Stimulated activated CD8-positive, alpha-beta memory T cell treated with anti-CD3 and anti-CD28 coated beads, Interleukin-7, amount 100 ng/mL, for 4 hours (primary cell): ENCODE data around the gene DLG4.

ENCODE experiments used
- DNase-seq, 2 donors: peaks; one replicate each; pipeline ENCODE4 v3.0.0-alpha.2; 2020; ENCODE audit warnings: low read depth in 2 of 2

Gene DLG4

DNA sequence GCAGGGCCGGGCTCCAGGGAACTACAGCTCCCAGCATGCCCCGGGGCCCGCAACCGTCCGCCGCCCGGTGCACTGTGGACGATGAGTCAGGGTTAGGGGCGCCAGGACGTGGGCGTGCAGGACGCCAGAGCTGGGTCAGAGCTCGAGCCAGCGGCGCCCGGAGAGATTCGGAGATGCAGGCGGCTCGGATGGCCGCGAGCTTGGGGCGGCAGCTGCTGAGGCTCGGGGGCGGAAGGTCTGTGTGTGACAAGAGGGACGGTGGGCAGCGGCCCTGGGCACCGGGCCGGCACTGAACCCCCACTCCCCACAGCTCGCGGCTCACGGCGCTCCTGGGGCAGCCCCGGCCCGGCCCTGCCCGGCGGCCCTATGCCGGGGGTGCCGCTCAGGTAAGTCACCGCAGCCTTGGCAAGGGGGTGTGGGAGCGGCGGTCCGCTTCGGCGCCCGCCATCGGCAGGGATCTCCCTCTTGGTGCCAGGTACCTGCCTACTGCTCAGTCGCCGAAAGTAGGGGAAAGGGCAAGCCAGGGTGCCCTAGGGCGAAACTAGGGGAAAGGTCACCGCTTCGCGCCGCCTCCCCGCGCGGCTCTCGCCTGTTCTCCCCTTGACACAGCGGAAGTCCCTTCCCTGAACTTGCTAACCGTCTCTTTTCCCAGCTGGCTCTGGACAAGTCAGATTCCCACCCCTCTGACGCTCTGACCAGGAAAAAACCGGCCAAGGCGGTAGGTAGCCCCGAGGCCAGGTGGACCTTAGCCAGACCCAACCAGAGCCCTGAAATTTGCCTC is at the start of gene DLG4, which contains the start of gene ACADVL:
TSS of gene DLG4 (minus strand) at position 25 of the 781 bp plus-strand sequence.
TSS of gene ACADVL (plus strand) at position 127 of the 781 bp plus-strand sequence. CDS start at position 174, 47 bp downstream.
- peak; percentile 49 to 78 for DNase-seq

DNA sequence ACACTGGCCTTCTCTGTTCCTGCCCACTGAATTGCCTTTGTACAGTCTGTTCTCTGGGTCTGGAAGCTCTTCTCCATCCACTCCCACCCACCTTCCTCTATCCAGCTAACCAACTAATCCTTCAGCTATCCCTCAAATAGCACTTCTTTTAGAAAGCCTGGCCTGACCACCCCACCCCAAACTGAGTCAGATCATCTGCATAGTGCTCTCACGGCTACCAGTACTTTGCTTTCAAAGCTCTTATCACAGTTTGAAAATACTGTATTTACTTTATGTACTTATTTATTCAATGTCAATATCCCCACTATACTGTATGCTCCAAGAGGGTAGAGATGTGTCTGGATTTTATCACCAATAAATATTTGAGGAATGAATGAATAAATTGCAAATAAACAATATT is 47.1 kb upstream of the DLG4 start:
- DNase-seq: no peak

DNA sequence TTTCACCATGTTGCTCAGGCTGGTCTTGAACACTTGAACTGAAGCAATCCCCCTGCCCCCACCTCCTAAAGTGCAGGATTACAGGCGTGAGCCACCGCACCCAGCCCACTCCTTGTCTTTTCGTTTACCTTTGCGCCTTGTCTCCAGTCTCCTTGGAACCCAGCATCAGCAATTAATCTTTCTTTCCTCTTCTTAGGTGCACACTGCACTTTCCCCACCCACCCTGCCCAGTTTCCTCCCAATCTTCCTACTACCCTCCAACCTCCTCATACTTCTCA is 44.1 kb upstream of the DLG4 start:
- DNase-seq: no peak

DNA sequence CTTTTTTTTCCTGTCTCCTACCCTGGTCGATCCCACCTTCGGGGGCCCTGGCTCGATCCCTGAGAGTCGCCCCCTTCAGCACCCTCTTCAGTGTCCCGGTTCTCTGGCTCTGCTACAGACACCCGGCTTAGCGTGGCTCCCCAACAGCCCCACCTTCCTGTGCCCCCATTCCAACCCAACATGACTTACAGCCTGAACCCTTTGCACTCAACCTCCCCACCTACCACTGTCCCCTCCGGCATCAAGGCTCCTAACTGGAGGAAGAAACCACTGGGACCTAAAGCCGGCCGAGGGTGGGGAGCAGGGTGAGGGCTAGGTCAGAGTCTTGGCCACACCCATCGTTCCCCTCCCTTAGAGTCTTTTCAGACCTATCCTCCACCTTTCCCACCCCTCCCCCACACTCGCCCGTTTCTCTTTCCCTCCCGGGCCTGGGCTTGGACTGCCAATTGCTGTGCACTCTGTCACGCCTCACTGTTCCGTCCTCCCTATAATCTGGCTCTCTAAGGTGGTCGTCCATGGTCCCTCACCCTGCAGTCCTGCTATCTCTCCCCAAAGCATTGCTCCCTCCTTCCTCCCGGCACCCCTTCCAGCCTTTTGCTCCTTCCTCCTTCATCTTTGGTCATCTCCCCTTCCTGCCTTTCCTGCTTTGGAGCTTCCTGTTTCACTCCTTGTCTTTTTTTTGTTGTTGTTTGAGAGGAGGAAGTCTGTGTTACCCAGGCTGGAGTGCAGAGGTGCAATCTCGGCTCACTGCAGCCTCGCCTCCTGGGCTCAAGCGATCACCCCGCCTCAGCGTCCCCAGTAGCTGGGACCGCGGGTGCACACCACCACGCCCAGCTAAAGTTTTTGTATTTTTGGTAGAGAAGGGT is 43.5 kb upstream of the DLG4 start:
- no peak for DNase-seq

DNA sequence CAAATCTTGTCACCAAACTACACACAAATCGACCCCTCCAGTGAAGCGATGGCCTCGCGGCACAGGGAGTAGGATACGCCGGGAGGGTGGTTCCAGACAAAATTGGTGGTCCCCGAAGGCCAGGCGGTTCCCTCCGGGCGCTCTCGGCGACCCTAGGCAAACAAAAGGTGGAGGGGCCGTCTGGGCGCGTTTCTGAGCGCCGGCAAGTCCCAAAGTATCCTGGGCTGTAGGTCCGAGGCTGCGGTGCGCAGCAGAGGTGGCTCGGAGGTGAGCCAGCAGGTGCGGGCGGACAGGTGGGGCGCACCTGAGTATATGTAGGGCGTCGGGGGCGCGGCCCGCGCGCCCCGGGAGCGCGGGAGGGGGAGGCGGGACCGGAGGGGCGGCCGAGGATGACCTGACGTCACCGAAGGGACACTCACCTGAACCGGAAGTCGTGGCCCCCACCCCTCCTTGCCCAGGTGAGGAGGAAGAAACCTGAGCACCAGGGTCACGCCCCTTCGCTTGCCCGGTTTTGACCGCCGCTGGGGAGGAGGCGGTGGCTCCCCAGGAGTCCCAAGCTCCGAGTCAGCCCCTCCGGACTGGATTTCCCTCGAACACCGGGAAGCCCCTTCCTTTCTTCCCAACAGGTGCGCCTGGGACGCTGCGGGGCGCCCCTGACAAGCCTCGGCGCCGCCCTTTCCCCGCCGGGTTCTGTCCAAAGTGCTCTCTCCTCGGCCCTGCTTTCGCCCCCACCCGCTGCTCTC is 42.7 kb upstream of the DLG4 start, which contains the start of gene CLDN7:
TSS of gene CLDN7 (minus strand) at position 287 of the 743 bp plus-strand sequence. CDS start 435 bp downstream, outside the sequence.
- no peak for DNase-seq

DNA sequence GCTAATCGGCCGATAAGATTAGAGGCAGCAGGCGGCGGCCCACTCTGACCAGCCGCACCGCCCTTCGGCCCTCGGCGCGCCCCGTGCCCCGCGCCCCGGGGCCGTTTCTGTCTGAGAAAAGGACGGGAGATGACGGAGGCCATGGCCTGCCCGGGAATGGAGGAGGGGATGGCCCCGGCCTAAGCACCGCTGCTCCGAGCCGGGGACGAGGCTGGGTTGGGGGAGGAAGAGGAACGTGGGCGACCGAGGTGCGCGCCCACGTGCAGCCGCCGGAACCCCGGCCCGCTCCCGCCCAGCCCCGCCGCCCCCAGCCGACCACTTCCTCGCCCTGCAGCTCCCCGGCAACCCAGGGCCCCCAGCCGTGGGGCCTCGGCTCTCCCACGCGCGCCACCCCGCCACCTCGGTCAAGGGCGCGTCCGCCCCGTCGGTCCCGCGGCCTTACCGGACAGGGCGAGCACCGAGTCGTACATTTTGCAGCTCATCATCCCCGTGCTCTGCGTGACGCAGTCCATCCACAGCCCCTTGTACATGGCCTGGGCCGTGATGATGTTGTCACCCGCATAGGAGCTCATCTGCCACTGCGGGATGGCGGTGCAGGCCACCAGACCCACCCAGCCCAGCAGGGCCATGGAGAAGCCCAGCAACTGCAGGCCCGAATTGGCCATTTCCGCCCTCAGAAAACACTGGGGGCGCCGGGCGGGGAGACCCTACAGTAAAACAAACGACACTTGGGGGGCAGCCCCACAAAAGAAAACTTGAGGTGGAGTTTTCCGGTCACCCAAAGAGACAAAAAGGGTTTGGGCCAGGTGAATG is 41.9 kb upstream of the DLG4 start:
- peak in 1 of 2 donors; percentile 62 for DNase-seq

DNA sequence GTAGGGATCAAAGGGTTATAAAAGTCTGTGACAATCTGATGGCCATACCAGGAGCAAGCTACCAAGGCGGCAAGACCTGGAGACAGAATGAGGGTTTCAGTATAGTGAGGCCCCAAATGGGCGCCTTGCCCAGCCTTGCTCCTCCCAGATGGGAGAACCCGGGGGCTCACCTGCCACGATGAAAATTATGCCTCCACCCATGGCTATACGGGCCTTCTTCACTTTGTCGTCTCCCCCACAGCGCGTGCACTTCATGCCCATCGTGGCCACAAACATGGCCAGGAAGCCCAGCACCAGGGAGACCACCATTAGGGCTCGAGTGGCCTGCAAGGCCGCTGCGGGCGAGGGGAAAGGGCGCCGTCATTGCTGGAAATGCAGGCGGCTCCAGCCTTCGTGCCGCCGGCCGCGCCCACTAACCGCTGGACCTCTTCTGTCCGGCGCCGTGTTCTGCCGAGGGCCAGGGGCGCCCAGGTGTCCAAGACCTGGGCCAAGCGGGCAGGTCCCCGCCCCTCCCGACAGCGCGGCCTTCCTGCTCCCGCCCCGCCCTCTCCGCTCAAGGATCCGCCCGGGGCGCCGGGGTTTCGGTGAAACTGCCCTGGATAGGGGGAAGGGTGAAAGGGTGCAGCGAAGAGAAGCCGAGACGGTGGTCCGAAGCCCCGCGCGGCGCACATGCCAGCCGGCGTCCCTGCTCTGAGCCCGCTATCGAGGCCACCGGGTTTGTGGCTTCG is 41.2 kb upstream of the DLG4 start:
- peak in 1 of 2 donors; percentile 29 for DNase-seq

DNA sequence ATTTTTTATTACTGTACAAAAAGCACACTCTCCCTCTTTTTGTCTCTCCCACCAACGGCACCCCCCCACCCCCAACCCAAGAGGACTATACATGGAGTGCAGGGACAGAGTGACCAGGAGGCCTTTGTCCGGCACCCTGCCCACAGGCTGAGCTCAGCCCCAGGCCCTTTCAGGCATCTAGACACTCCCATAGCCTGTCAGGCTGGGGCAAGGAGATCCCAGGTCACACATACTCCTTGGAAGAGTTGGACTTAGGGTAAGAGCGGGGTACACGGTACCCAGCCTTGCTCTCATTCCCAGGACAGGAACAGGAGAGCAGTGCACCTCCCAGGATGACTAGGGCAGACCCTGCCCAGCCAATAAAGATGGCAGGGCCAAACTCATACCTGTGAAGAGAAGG is 40.5 kb upstream of the DLG4 start:
- no peak for DNase-seq

DNA sequence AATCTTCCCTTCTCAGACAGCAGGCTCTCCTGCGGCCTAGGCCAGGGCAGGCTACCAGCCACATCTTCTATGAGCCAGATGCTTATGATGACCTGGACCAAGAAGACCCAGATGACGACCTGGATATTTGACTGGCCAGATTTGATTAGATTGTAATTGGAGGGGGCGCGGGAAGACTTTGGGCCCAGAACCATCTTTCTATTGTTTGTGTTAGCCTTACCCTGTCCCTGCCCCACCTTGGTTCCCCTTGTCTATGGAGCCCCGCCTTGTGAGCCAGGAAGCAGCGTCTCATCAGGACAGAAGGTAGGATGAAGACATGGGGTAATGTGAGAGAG is 39.9 kb upstream of the DLG4 start:
- DNase-seq: no peak

DNA sequence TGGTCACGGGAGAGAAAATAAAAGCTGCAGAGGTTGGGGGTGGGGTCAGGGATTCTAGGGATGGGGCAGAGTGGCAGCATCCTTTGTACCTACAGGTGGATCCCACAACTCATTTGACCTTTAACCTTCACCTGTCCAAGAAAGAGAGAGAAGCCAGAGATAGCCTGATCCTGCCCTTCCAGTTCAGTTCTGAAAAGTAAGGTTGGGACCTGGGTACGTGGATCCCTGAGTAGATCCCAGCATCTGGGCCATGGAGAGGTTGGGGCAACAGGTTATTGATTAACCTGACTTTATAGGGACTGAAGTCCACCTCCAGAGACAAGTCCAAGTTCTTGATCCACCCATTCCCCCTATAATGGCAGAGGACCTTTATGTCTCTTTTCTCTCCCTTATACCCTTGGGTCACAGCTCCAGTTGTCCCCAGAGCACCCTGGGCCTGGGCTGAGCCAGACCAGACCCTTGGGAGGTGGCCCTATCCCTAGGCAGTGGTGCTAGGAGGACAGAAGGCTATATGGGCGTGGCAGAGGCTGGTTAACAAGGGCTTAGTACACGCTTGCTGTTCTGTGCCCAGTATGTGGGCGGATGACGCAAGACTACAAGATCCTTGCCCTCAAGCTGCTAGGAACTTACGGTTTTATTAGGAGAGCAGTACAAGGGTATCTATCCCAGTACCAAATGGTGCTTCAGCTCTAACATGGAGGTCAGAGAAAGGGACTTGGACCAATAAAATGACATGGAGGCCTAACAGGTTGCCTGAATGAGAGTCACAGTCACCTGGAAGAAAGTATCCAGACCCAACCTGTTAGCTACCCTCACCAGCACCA is 39.3 kb upstream of the DLG4 start:
- no peak for DNase-seq

DNA sequence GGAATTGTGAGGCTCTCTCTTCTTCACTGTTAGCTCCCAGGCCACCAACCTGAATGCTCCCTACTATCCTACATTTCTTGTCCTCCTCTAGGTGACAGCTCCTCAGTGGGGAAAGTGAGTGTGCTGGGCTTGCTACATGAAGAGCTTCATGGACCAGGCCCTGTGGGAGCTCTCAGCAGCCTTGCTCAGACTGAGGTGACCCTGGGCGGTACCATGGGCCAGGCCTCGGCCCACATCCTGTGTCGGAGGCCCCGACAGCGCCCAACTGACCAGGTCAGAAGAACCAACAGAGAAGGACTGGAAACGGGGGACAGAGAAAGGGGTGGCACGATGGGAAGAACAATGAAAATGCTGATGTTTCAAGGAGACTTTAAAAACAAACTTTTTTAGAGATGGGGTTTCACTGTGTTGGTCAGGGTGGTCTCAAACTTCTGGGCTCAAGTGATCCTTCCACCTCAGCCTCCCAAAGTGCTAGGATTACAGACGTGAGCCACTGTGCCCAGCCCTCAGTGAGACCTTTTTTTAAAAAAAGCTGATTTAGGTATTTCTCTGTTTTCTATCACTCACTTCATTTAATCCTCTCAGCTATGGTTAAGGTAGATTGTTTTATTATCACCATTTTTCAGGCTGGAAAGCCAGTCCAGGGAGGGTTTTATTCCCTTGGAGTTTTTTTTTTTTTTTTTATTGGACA is 37.3 kb upstream of the DLG4 start:
- DNase-seq: no peak

DNA sequence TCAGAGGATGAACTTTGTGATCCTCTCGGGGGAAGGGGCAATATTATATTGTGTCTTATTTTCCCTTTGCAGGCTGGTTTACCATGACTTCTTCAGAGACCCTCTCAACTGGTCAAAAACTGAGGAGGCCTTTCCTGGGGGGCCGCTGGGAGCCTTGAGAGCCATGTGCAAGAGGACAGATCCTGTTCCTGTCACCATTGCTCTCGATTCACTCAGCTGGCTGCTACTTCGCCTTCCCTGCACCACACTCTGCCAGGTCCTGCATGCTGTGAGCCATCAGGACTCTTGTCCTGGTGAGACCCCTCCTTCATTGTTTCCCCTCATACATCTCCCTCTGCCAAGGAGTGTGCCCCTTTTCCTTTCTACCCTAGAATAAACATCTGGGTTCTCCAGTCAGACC is 34.9 kb upstream of the DLG4 start:
- DNase-seq: no peak

DNA sequence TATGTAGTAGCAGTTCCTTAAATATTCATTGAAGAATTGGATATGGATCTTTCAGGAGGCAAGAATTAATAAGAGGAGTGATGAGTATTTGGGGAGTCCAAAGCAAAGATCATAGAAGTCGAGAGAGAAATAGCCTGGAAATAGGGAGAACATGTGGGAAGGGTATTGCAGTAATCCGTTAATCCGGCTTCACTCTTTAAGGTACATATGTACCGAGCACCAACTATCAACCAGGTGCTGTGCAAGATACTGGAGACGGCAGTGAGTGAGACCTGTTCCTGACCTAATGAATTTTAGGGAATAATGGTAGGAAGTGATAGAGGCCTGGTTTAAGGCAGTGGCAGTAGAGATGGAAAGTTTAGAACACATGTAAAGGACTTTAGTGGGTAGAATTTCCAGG is 33.4 kb upstream of the DLG4 start:
- DNase-seq: no peak

DNA sequence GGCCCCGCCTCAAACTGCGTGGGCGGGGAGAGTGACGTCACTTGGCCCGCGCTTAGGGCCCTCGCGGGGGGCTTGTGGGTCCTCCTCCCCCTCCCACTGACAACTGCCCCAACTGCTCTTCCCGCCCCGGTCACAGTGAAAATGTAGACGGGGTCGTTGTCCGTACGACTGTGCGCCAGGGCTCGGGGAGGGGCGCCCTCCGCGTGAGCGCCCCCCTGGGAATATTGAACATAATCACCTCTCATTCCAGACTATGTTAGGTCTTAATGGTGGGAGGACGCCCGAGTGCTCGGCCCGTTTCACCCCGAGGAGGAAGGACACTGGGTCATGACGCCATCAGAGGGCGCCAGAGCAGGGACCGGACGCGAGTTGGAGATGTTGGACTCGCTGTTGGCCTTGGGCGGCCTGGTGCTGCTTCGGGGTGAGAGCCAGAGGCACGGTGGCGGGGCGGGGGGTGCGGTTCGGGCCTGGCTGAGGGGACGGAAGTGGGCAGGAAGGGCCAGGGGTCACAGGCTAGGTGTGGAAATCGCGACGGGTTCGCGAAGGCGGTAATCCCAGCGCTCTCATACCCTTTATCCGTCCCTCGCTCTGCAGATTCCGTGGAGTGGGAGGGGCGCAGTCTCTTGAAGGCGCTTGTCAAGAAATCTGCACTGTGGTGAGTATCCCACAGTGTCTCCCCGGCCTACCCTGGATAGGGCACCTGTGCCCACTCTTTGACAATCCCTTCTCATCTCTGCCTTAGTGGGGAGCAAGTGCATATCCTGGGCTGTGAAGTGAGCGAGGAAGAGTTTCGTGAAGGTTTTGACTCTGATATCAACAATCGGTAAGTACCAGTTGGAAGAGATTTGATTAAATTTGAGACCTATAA is 32.8 kb upstream of the DLG4 start, which contains the start of gene ELP5:
TSS of gene ELP5 (plus strand) at position 40 of the 868 bp plus-strand sequence. CDS start at position 376, 336 bp downstream.
- DNase-seq: peak; percentile 79 to 80

DNA sequence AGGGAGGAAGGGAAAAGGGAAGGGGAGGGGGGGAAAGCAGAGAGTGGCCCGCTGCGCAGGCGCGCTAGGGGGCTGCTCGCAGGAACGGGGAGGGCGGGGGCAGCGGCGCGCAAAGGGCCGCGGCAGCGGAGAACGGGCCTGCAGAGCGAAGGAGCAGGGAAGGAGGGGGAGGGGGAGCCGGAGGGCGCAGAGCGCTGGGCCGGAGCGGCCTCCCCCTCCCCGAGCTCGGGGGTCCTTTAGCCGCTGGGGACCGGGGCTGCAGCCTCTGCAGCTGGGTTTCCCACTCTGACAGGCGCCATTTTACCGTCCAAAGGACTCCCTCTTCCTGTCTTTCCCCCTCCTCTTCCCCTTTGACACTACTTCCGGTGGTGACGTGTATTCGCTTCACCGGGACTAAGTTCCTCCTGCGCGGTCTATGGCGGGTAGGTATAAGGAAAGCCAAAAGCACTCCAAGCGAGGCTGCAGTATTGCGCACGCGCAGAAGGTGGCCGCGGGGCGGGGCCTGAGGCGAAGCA is 32.1 kb upstream of the DLG4 start, which contains the start of gene CTDNEP1:
TSS of gene CTDNEP1 (minus strand) at position 74 of the 515 bp plus-strand sequence. CDS start 438 bp downstream, outside the sequence.
- DNase-seq: peak; percentile 97 to 99

DNA sequence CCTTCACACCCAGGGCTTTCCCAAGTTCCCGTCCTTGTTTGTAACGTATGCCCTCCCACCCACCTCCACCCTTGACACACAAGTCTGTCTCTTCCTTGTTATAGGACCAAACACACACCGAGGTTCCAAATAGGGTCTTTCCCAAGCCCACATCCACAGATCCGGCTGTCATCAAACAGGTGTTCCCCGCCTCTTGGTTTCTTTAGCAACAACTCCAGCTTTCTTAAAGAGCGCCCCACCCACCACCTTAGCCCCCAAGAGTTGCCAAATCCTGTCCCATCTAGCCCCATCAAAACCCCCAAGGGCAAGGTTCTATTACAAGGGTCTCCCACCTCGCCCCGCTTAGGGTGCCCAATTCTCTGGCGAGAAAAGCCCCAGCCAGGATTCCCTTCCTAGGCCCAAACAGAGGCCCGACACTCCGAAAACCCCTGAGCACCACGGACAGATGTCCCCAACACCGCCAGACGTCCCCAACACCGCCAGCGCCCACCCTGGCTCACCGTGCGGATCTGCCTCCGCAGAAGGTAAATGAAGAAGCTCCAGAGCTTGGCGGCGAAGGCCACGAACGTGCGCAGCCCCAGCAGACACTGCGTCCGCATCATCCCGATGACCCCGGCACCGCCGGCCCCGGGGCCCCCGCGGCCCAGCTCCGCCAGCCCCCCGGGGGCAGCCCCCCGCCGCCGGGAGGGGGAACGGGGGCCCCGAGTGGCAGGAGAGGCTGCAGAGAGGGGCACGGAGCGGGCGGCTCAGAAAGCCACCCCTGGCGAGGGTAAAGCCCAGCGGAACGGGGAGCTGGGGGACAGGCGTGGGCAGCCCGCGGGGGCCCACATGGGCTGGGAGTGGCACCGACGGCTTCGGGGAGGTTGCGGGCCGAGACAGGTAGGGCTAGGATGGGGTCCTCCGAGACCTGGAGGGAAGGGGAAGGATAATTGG is 31.3 kb upstream of the DLG4 start:
- no peak for DNase-seq

DNA sequence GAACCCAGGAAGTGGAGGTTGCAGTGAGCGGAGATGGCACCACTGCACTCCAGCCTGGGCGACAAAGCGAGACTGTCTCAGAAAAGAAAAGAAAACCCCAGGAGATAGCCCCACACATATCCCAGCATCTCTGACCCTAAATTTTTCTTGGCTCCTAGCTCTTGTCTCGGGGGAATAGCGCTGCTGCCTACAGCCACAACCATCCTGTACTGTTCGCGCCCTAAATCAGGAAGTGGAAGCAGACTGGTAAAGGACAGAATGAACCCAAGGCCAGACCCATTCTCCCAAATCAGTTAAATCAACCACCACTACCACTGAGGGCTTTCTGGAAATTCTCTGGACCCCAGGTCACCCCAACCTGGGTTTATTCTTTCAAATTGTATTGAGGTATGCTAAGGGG is 30.2 kb upstream of the DLG4 start:
- no peak for DNase-seq
